MCF 10A (cell line): ENCODE measurements around the gene PIWIL4. TPM values are rescaled to one million over a fixed set of nuclear protein-coding genes. Genes with fewer than 3 reads are reported as not detected.

Source experiments
- BruUV-seq: library from RNA; stranded (reverse); fragments of 400-500 nt; replicated peaks from 2 replicates; lab custom pipeline; 2021; lab: Mats Ljungman, UMichigan
- CTCF ChIA-PET: fragments of 300-600 bp; sonication (Branson Sonifier 250); formaldehyde crosslinking; extraction: SDS; loops from one replicate; lab custom pipeline; 2021; ENCODE audit warnings: antibody characterized with exemption, inconsistent platforms; lab: Yijun Ruan, JAX
- POLR2A ChIA-PET: fragments of 300-600, 350-650 bp; sonication (Branson Sonifier 250); formaldehyde crosslinking; extraction: SDS; loops from one replicate; lab custom pipeline; 2020; ENCODE audit warnings: antibody characterized with exemption, inconsistent platforms; lab: Yijun Ruan, JAX
- DNase-seq: peaks from one replicate; pipeline ENCODE4 v3.0.0-alpha.2; 2018; ENCODE audit not compliant: unreplicated experiment
- H3K27ac Mint-ChIP-seq: one replicate; pipeline ENCODE4 v1.8.0; 2022; ENCODE audit warnings: mild to moderate bottlenecking, low read depth, mixed read lengths; ENCODE audit not compliant: unreplicated experiment
- H3K27me3 Mint-ChIP-seq: one replicate; pipeline ENCODE4 v1.8.0; 2022; ENCODE audit warnings: mixed read lengths; ENCODE audit not compliant: insufficient read depth, unreplicated experiment
- H3K36me3 Mint-ChIP-seq: one replicate; pipeline ENCODE4 v1.8.0; 2022; ENCODE audit warnings: mild to moderate bottlenecking, moderate library complexity, mixed read lengths; ENCODE audit not compliant: insufficient read depth, unreplicated experiment
- H3K4me1 Mint-ChIP-seq: one replicate; pipeline ENCODE4 v1.8.0; 2022; ENCODE audit warnings: mixed read lengths; ENCODE audit not compliant: insufficient read depth, unreplicated experiment
- H3K4me3 Mint-ChIP-seq: one replicate; pipeline ENCODE4 v1.8.0; 2022; ENCODE audit warnings: mild to moderate bottlenecking, moderate library complexity, mixed read lengths; ENCODE audit not compliant: unreplicated experiment
- H3K9me3 Mint-ChIP-seq: one replicate; pipeline ENCODE4 v1.8.0; 2022; ENCODE audit warnings: mixed read lengths; ENCODE audit not compliant: unreplicated experiment
- intact Hi-C: fragments of 100-400 bp; cut with micrococcal nuclease; formaldehyde crosslinking; loops from 2 replicates; pipeline ENCODE4 v1.14.1; 2022
- total RNA-seq: library from RNA; stranded (reverse); gene quantifications from 2 replicates; pipeline ENCODE4 v1.2.3, GENCODE V29; 2022
- TF ChIP-seq, protein P1 (sequence below): fragments of 200-600 bp; IDR thresholded peaks from one replicate; pipeline ENCODE4 v1.8.0; 2022; ENCODE audit warnings: antibody characterized with exemption, mild to moderate bottlenecking; ENCODE audit not compliant: unreplicated experiment

The PIWIL4 gene
- total RNA-seq, 1 experiment from 2014 or later = not detected

DNA sequence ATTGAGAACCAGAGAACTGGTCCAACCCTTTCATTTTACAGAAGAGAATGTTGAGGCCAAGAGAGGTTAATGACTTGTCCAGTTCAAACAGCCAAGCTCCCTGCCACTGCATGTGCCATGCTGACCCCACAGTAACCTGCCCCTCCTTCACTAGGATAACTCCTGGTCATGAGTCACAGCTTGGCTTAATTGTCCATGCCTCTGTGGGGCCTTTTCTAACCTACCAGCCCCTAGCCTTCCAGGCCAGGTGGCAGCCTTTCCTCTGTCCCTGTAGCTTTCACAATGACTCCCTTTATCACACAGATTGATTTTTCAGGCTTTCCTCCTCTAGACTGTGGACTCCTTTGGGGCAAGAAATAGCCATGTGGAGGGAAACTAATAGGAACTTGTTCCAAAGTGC lies 97.2 kb downstream of the PIWIL4 start:
- intact Hi-C loops = no loop called here
- H3K27ac Mint-ChIP-seq = no peak overlapping the region
- BruUV-seq = no TSS peak
- no peaks in the 10 kb centered on the region for H3K4me1 Mint-ChIP-seq
- TF ChIP-seq, protein P1, sequence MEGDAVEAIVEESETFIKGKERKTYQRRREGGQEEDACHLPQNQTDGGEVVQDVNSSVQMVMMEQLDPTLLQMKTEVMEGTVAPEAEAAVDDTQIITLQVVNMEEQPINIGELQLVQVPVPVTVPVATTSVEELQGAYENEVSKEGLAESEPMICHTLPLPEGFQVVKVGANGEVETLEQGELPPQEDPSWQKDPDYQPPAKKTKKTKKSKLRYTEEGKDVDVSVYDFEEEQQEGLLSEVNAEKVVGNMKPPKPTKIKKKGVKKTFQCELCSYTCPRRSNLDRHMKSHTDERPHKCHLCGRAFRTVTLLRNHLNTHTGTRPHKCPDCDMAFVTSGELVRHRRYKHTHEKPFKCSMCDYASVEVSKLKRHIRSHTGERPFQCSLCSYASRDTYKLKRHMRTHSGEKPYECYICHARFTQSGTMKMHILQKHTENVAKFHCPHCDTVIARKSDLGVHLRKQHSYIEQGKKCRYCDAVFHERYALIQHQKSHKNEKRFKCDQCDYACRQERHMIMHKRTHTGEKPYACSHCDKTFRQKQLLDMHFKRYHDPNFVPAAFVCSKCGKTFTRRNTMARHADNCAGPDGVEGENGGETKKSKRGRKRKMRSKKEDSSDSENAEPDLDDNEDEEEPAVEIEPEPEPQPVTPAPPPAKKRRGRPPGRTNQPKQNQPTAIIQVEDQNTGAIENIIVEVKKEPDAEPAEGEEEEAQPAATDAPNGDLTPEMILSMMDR = no peak
- peak; percentile 41 for DNase-seq
- ChIA-PET CTCF (interaction anchor here (0.6 kb wide), 1 partner anchor 112 kb away, joined by 4 read pairs; no protein-coding TSS in a partner anchor), POLR2A (interaction anchor here (1.2 kb wide), 1 partner anchor 42 kb away, joined by 3 read pairs; no protein-coding TSS in a partner anchor)
- H3K27me3 Mint-ChIP-seq = no peaks in the 10 kb centered on the region
- H3K36me3 Mint-ChIP-seq = no peaks in the 10 kb centered on the region
- no peaks in the 10 kb centered on the region for H3K9me3 Mint-ChIP-seq
- H3K4me3 Mint-ChIP-seq = no peak overlapping the region

DNA sequence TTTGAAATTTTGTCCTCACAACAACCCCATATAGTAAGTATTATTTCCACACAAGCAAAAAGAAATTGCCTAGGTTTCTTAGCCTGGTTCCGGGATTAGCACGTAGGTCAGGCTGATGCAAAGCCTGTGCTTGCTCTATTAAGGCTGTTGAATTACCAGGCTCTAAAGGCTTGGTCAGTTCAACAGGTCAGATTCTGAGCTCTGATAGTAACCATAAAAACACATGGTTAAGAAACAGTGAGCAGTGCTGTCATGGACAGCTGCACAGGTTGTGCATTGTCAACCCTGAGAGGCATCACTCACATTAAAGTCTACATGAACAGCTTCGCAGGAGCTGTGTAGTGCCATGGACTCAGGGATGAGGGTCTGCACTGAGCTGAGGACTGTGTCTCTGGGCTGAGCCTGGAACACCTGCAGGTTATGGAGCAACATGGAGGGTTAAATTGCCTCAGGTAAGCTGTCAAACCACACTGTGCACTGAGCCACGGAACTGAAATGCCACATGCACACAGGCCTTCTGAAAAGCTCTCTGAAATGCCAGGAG lies 98.0 kb downstream of the PIWIL4 start:
- Mint-ChIP-seq H3K4me1 (no peaks in the 10 kb centered on the region), H3K27ac (no peak overlapping the region), H3K9me3 (no peaks in the 10 kb centered on the region), H3K36me3 (no peaks in the 10 kb centered on the region), H3K4me3 (no peak overlapping the region), H3K27me3 (no peaks in the 10 kb centered on the region)
- TF ChIP-seq, protein P1 = no peak
- POLR2A ChIA-PET = interaction anchor here (1.2 kb wide), 1 partner anchor 41 kb away, joined by 3 read pairs; no protein-coding TSS in a partner anchor
- intact Hi-C loops = no loop called here
- CTCF ChIA-PET = interaction anchor here (0.6 to 0.9 kb wide), 3 partner anchors 9 to 111 kb away, joined by 3 to 4 read pairs (median 3); no protein-coding TSS in a partner anchor
- BruUV-seq = no TSS peak
- no peak for DNase-seq

DNA sequence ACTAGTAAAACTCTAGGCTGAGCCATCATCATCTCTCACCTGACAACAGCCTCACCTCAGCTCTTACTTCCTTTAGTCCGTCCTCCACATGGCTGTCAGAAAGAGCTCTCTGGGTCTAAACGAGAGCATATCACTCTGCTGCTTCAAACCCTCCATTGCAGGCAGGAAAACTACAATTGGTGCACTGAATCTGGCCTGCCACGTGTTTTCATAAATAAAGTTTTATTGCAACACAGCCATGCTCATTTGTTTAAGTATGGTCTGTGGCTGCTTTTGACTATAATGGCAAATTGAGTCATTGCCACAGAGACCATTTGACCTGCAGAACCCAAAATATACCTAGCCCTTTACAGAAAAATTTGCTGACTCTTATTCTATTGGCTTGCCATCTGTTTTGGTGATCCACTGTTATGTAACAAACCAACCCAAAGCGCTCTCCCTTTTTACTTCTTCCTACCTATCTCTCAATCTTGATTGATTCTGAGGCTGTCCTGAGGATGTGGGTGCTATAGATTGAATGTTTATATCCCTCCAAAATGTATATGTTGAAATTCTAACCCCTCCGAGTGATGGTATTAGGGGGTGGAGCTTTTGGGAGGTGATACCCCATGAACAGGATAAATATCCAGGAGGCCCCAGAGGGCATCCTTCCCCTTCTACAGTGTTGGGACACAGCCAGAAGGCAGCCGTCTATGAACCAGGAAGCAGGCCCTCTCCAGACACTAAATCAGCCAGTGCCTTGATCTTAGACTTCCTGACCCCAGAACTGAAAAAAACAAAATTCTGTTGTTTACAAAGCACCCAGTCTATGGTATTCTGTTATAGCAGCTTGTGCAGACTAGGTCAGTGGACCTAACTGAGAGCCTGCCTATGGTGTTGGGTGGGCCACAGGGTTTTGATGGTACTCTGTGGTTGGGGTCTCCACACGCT lies 99.9 kb downstream of the PIWIL4 start:
- Mint-ChIP-seq H3K9me3 (no peaks in the 10 kb centered on the region), H3K27ac (no peak overlapping the region), H3K4me3 (no peak overlapping the region), H3K4me1 (no peaks in the 10 kb centered on the region), H3K27me3 (no peaks in the 10 kb centered on the region), H3K36me3 (no peaks in the 10 kb centered on the region)
- no TSS peak for BruUV-seq
- ChIA-PET POLR2A (interaction anchor here (1.2 kb wide), 1 partner anchor 39 kb away, joined by 3 read pairs; no protein-coding TSS in a partner anchor), CTCF (interaction anchor here (1.1 kb wide), 1 partner anchor 8 kb away, joined by 5 read pairs; no protein-coding TSS in a partner anchor)
- no peak for DNase-seq
- TF ChIP-seq, protein P1 = no peak
- intact Hi-C loops = no loop called here

DNA sequence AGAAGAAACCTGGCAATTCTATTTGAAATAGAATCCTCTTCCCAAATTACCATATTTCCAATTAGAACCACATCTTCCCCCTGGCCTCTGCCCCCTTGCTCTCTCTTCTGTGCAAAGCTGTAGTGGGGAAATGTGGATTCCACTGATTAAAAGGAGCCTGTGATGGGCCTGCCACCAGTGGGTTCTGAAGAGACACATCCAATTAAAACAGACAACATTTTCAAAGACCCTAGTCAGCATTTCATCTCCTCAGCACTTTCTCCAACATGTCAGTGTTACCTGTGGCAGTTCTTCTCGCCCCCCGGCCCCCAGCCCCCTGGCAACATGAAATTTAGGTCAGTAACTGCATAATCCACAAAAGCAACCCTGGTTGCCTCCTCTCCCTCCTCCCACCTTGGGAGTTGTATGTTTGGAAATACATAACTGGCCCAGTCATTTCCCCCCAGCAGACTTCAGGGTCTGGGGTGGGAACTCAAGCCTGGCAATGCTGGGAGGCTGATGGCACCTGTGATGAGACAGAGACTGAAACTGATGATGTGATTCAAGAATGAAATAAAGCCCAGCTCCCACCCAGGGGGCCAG lies 101.1 kb downstream of the PIWIL4 start:
- no peak for DNase-seq
- Mint-ChIP-seq H3K4me1 (no peaks in the 10 kb centered on the region), H3K4me3 (no peak overlapping the region), H3K27ac (no peak overlapping the region), H3K27me3 (no peaks in the 10 kb centered on the region), H3K9me3 (no peaks in the 10 kb centered on the region), H3K36me3 (no peaks in the 10 kb centered on the region)
- ChIA-PET CTCF (no interaction called here), POLR2A (no interaction called here)
- no TSS peak for BruUV-seq
- intact Hi-C loops = no loop called here
- TF ChIP-seq, protein P1 = no peak
